HG02610 (cell line): ENCODE results near the gene BSN.

Source experiments
- ATAC-seq: cut with Tn5 transposase; IDR thresholded peaks from one replicate; pipeline ENCODE4 v1.9.1; 2021; ENCODE audit warnings: mild to moderate bottlenecking, moderate library complexity; ENCODE audit not compliant: unreplicated experiment

Gene BSN

DNA sequence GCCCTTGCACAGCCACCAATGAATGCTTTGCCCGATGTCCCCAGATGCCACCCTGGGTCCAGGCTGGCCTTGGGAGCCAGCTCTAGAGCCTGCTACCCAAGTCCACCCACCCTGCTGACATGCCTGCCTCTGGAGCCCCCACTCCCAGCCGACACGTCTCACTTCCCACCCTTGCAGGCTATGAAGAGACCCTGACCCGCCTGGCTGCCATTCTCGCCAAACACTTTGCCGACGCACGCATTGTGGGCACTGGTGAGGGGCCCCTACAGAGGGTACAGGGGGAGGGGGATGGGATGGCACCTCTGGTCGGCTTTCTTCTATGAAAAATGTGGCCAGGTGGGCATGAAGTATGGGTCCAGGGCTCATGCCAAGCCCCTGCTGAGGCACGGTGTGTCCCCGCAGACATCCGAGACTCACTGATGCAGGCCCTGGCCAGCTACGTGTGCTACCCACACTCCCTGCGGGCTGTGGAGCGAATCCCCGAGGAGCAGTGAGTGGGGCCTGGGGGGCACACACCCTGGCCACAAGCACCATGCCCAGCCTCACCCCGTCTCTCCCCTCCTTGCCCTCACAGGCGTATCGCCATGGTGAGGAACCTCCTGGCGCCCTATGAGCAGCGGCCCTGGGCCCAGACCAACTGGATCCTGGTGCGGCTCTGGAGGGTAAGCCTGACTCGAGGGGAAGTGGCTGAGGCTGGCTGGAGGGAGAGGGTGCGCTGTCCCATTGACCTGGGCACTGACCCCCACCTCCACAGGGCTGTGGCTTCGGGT is 159.2 kb downstream of the BSN start:
- ATAC-seq: no peak

DNA sequence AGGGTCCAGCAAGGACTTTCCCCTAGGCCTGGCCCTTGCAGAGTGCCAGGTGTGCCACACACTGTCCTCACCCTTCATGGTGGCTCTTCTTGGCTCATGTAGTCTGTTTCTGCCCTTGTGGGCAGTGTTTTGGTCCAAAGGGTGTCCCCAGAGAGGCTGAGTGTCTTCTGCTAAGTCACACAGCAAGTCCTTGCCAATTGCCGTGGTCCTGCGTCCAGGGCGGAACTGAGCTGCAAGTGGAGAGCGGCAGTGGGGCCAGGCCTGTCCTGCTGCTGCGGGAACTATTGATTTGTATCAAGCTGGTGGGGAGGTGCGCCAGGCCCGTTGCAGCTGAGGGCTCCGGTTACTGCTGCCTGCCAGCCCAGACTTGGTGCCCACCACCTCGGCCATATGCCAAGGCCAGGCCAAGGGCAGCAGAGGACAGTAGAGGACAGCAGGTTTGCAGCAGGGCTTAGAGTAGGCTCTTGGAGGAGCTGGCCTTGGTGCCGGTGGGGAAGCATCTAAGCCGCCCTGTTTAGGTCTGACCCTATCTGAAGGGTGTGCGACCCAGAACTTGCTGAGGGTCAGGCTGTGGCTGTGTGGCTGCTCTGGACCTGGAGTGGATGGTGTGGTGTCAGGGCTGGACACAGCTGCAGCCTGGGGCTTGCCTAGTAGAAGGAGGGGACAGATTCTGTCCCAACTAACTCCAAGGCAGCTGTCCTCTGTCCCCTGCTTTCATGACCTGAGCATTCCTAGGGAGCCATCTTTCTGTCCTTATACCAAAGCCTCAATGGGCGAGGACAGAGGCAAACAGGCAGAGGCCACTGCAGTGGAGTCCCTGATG is 160.7 kb downstream of the BSN start:
- ATAC-seq: no peak

DNA sequence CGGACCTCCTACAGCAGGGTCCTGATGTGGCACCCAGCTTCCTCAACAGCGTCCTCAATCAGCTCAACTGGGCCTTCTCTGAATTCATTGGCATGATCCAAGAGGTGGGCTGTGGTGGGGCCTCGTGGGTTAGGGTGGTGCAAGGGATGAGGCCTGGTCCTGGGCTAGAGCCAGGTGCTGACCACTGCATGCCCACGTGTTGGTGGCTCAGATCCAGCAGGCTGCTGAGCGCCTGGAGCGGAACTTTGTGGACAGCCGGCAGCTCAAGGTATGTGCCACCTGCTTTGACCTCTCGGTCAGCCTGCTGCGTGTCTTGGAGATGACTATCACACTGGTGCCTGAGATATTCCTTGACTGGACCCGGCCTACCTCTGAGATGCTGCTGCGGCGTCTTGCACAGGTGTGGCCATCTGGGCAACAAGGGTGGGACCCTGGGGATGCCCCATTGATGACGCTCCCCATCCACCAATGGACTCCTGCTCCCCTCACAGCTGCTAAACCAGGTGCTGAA is 161.4 kb downstream of the BSN start:
- ATAC-seq: no peak

DNA sequence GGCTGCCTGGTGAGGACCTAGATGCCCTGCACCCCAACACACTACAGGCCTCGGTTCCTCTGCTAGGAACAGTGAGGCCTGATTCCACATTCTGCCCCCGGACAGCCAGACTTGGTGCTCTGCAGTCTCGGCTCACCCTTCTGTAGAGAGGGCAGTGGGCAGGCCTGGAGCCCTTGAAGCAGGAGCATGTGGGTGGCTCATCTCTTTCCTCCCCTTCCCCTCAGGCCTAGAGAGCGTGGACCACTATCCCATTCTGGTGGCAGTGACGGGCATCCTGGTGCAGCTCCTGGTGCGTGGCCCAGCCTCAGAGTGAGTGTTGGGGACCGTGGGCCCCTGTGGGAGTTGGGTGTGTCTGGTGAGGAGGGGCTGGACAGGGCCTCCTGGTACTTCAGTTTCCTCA is 161.9 kb downstream of the BSN start:
- no peak for ATAC-seq

DNA sequence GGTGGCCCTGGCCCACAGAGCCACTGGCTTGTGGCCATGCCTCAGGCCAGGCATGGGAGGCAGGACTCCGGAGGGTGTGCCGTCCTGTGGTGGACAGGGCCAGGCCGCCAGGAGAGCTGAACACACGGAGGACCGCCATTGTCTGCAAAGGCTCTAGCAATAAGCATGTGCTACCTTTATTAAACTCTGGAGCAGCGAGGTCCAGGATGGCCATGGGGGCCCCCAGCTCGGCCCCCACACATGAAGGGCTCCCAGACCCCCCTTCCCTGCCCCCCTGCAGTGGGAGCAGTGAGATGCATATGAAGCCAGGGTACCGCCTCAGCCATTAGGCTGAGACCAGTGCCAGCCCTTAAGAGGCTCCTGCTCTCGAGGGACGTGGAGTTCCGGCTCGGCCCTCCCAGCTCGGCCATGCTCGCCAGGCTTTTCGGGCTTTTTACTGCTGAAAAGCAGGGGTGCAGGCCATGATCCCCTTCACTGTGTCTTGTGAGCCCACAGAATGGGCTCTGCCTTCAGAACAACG is 162.5 kb downstream of the BSN start:
- no peak for ATAC-seq

DNA sequence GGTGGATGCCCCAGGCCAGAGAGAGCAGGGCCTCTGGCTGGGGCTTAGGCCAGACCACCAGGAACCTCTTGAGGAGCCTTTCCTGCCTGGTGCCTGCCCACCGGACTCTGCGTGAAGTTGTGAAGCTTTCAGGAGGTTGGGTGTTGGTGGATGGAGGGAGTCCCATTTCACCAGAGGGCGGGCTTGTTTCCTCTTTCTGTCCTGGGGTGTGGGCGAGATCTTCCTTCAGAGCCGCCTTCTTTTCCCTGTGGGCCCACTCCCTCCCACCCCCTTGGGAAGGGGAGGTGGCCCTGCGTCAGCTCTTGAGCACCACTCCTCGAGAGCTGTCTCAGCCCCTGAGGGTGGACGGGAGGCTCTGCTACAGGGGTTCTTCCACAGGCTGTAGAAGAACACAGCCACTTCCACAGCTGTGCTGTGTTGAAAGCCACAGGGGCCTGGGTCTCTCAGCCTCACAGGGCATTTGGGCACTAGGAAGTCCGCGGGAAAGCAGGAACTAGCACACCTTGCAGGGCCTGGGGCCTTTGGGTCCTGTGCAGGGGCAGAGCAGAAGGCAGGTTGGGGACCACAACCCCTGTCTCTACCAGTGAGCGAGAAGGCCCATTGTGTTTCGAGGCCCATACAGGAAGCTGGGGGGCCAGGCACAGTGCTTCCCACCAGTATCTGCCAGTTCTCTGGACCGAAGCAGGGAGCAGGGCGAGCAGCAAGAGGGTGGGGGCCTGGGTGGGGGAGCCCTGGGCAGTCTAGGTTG is 163.1 kb downstream of the BSN start:
- ATAC-seq: no peak

DNA sequence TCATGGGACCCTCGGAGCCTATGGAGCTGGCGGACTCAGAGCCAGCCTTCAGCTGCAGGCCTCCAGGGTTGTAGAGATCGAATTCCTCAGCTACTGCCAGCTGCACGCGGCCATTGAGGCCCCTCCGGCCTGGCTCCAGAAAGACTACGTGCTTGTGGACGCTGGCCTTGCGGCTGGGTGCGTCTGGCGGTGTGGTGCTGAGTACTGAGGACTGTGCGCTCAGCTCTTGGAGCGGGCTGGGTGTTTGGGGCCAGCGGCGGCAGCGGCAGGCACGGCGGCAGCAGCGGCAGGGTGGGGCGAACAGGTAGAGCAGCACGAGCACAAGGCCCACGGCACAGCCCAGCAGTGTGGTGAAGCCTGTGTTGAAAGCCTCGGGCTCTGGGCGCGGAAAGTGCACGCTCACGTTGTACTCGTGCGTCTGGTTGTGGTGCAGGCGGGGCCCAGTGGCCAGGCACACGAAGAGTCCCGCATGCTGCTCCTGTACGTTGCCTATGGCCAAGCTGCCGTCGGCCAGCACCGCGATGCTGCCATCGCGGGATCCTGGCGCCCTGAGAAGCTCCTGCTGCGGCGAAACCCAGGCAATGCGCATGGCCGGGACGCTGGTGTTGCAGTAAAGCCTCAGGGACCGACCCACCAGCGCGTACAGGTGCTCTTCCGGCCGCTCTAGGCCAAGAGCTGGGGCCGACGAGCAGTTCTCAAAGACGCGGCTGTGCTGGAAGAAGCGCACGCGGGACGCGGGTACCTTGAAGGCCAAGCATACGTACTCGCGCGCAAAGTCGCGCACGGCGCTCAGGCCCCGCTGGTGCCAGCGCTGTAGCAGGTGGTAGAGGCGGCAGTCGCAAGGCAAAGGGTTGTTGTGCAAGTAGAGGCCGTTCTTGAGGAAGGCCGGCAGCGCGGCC is 163.9 kb downstream of the BSN start:
- ATAC-seq: no peak

DNA sequence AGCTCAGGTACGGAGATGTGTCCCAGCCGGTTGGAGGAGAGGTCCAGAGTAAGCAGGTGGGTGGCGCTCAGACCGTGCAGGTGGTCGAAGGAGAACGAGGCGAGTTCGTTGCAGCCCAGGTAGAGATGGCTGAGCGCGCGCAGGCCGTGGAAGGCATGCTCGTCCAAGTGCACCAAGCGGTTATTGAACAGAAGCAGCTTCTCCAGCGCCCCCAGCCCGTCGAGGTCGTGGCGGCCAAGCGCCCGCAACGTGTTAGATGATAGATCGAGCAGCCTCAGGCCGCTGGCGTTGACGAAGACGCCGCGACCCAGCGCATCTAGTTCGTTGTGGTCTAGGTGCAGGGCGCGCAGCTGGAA is 164.6 kb downstream of the BSN start:
- no peak for ATAC-seq

DNA sequence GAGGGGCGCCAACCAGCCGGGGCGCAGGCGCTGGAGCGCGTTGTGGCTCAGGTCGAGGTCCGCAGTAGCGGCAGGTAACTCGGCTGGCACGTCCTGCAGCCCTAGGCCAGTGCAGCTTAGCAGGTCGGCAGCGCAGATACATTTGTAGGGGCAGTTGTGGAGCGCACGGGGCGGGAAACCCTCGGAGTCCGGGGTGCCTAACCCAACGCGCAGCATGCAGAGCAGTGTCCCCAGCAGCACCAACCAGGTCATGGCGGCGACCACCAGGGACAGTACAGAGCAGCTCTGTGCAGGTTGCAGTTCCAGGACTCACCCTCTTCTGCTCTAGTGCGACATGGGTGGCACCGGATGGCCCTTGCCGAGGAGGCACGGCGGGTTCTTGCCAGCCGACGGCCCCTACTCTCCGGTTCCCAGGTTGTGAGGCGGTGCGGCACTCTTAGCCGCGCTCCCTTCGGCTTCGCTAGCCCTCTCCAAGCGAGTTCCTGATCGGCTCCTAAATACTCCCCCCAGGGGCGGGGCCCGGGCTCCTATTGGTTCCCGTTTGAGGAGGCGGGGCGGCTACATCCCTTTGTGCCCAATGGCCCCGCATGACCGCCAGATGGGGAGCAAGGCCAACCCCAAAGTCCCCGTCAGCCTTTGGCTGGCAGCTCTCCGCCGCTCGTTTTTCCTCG is 165.1 kb downstream of the BSN start, which contains the start of gene AMIGO3:
Gene AMIGO3, minus strand, starts transcription at position 471 of the 671 bp plus-strand sequence. Its CDS starts 219 bp downstream, at position 252.
- ATAC-seq: peak; percentile 54
